IMR-90 (cell line): Measurements from ENCODE around the gene APOC4. TPM values are rescaled to one million over a fixed set of nuclear protein-coding genes. Genes with fewer than 3 reads are reported as not detected.

Experiments used
- ATAC-seq: fragments of 200-7000 bp; cut with Tn5 transposase; 2 replicates; pipeline ENCODE4 v1.9.1; 2020; ENCODE audit warnings: low read depth, mild to moderate bottlenecking, moderate library complexity
- BruUV-seq: library from RNA; stranded (reverse); fragments of 400-500 nt; replicated peaks from 2 replicates; lab custom pipeline; 2021; lab: Mats Ljungman, UMichigan
- CTCF ChIA-PET: fragments of 300-600 bp; formaldehyde crosslinking; extraction: SDS; loops from one replicate; lab custom pipeline; 2021; ENCODE audit warnings: antibody characterized with exemption; lab: Yijun Ruan, JAX
- POLR2A ChIA-PET: fragments of 300-600 bp; sonication (Branson Sonifier 250); formaldehyde crosslinking; loops from one replicate; lab custom pipeline; 2022; ENCODE audit warnings: antibody characterized with exemption; ENCODE audit not compliant: unreplicated experiment; lab: Charles Lee
- DNase-seq: peaks from one replicate; pipeline ENCODE4 v3.0.0; 2013
- H2AFZ ChIP-seq: replicated peaks from 2 replicates; pipeline ENCODE3; 2013; ENCODE audit warnings: low read length, mild to moderate bottlenecking; ENCODE audit not compliant: poor library complexity
- H2AK5ac ChIP-seq: 2 replicates; pipeline ENCODE4 v1.6.1; 2013; ENCODE audit warnings: low read depth, low read length, inconsistent platforms
- H2AK9ac ChIP-seq: replicated peaks from 2 replicates; pipeline ENCODE3; 2013; ENCODE audit warnings: mild to moderate bottlenecking, low read depth, low read length, moderate library complexity; ENCODE audit not compliant: poor library complexity
- H2BK120ac ChIP-seq: 2 replicates; pipeline ENCODE4 v1.6.1; 2013; ENCODE audit warnings: low read depth, low read length, inconsistent platforms
- H2BK15ac ChIP-seq: 3 replicates; pipeline ENCODE4 v1.6.1; 2013; ENCODE audit warnings: low read depth, low read length, inconsistent platforms
- H2BK20ac ChIP-seq: 2 replicates; pipeline ENCODE4 v1.6.1; 2013; ENCODE audit warnings: low read depth, mild to moderate bottlenecking, inconsistent platforms, low read length, moderate library complexity
- H2BK5ac ChIP-seq: 2 replicates; pipeline ENCODE4 v1.6.1; 2013; ENCODE audit warnings: mild to moderate bottlenecking, low read depth, low read length, inconsistent platforms; ENCODE audit not compliant: poor library complexity, severe bottlenecking
- H3K14ac ChIP-seq: replicated peaks from 2 replicates; pipeline ENCODE4 v1.6.1; 2013; ENCODE audit warnings: low read depth, low read length, inconsistent platforms
- H3K18ac ChIP-seq: 2 replicates; pipeline ENCODE4 v1.6.1; 2013; ENCODE audit warnings: low read depth, low read length, control low read depth
- H3K23ac ChIP-seq: 2 replicates; pipeline ENCODE4 v1.6.1; 2013; ENCODE audit warnings: low read depth, low read length, inconsistent platforms
- H3K27ac ChIP-seq: 2 replicates; pipeline ENCODE4 v1.5.1; 2013; ENCODE audit warnings: mild to moderate bottlenecking, control low read depth, low read length; ENCODE audit not compliant: insufficient read depth
- H3K27me3 ChIP-seq: 2 replicates; pipeline ENCODE4 v1.6.1; 2013; ENCODE audit warnings: low read length; ENCODE audit not compliant: control insufficient read depth, insufficient read depth
- H3K36me3 ChIP-seq: 2 replicates; pipeline ENCODE4 v1.6.1; 2013; ENCODE audit warnings: low read length, mixed read lengths; ENCODE audit not compliant: control insufficient read depth, insufficient read depth
- H3K4ac ChIP-seq: 2 replicates; pipeline ENCODE4 v1.6.1; 2013; ENCODE audit warnings: low read depth, low read length, inconsistent platforms
- H3K4me1 ChIP-seq: 2 replicates; pipeline ENCODE4 v1.6.1; 2013; ENCODE audit warnings: low read length, mixed read lengths; ENCODE audit not compliant: control insufficient read depth, insufficient read depth
- H3K4me2 ChIP-seq: 2 replicates; pipeline ENCODE4 v1.6.1; 2013; ENCODE audit warnings: low read depth, mild to moderate bottlenecking, control low read depth, low read length, moderate library complexity
- H3K4me3 ChIP-seq: 2 replicates; pipeline ENCODE4 v1.5.1; 2013; ENCODE audit warnings: low read depth, mild to moderate bottlenecking, control low read depth, low read length, moderate library complexity; ENCODE audit not compliant: insufficient read depth
- H3K56ac ChIP-seq: 2 replicates; pipeline ENCODE4 v1.6.1; 2013; ENCODE audit warnings: low read length, inconsistent platforms; ENCODE audit not compliant: insufficient read depth; ENCODE audit errors: extremely low read depth
- H3K79me1 ChIP-seq, 2 experiments: 2 replicates each; pipeline ENCODE4 v1.6.1; 2013; ENCODE audit warnings: low read length in 2 of 2, inconsistent platforms in 1 of 2, low read depth in 1 of 2
- H3K9ac ChIP-seq: 2 replicates; pipeline ENCODE4 v1.6.1; 2013; ENCODE audit warnings: low read depth, low read length, control low read depth
- H3K9me1 ChIP-seq: 2 replicates; pipeline ENCODE4 v1.6.1; 2013; ENCODE audit warnings: low read length, inconsistent platforms; ENCODE audit not compliant: insufficient read depth
- H3K9me3 ChIP-seq: 2 replicates; pipeline ENCODE4 v1.6.1; 2013; ENCODE audit warnings: low read length; ENCODE audit not compliant: control insufficient read depth, insufficient read depth
- H4K20me1 ChIP-seq: 2 replicates; pipeline ENCODE4 v1.6.1; 2013; ENCODE audit warnings: low read length, inconsistent platforms; ENCODE audit not compliant: insufficient read depth
- H4K5ac ChIP-seq: 2 replicates; pipeline ENCODE4 v1.6.1; 2013; ENCODE audit warnings: mild to moderate bottlenecking, low read depth, low read length, control low read depth
- H4K8ac ChIP-seq, 2 experiments: 2 replicates each; pipeline ENCODE4 v1.6.1; 2013; ENCODE audit warnings: low read depth in 2 of 2, low read length in 2 of 2, control low read depth in 1 of 2, inconsistent platforms in 1 of 2
- H4K91ac ChIP-seq: 2 replicates; pipeline ENCODE4 v1.6.1; 2013; ENCODE audit warnings: low read depth, low read length, inconsistent platforms; ENCODE audit not compliant: insufficient read depth
- BHLHE40 ChIP-seq: fragments of 150-350 bp; IDR thresholded peaks from 2 replicates; pipeline ENCODE4 v1.6.1; 2016; ENCODE audit warnings: mild to moderate bottlenecking, low read depth, low read length
- CHD1 ChIP-seq: IDR thresholded peaks from 2 replicates; pipeline ENCODE4 v1.6.1; 2012; ENCODE audit warnings: low read depth, low read length, improper control_type of control experiment
- MAFK ChIP-seq: IDR thresholded peaks from 2 replicates; pipeline ENCODE4 v1.6.1; 2012; ENCODE audit warnings: low read depth, low read length, improper control_type of control experiment
- NFE2L2 ChIP-seq: fragments of 150-350 bp; IDR thresholded peaks from 2 replicates; pipeline ENCODE4 v1.6.1; 2016; ENCODE audit warnings: low read depth, mild to moderate bottlenecking, low read length
- WGBS, 2 experiments: methylation state at CpG; one replicate each; pipeline versions ENCODE4 v1.1.5 to v1.1.7; 2013; ENCODE audit warnings: missing lambda C conversion rate in 2 of 2; ENCODE audit not compliant: insufficient read length in 1 of 2; ENCODE audit errors: extremely low coverage in 2 of 2; 5-methylcytosine and 5-hydroxymethylcytosine counted together
- dilution Hi-C: fragments of 300-500 bp; cut with HindIII; formaldehyde crosslinking; loops from one replicate; pipeline ENCODE4 v1.14.3; 2018; ENCODE audit warnings: low sequenced_read_pairs; ENCODE audit not compliant: unreplicated experiment
- in situ Hi-C: fragments of 300-500 bp; cut with MboI; formaldehyde crosslinking; loops from 3 replicates; pipeline ENCODE4 v1.14.3; 2019; ENCODE audit warnings: low sequenced_read_pairs, inconsistent platforms, mixed read lengths
- intact Hi-C: fragments of 100-400 bp; cut with micrococcal nuclease; formaldehyde crosslinking; loops from 2 replicates; pipeline ENCODE4 v1.10.0; 2022
- polyA plus RNA-seq, 3 experiments: library from polyadenylated mRNA; depleted of rRNA; stranded (reverse); fragments of >200 nt; gene quantifications; 2 replicates each; pipeline ENCODE4 v1.2.3, GENCODE V29; 2012; ENCODE audit warnings: low replicate concordance in 1 of 3
- total RNA-seq: library from RNA; depleted of rRNA; stranded (reverse); fragments of >200 nt; gene quantifications from 2 replicates; pipeline ENCODE4 v1.2.3, GENCODE V29; 2012
- TF ChIP-seq, protein P1 (sequence below): fragments of 150-350 bp; IDR thresholded peaks from 2 replicates; pipeline ENCODE4 v1.6.1; 2016; ENCODE audit warnings: low read depth, mild to moderate bottlenecking, low read length, moderate library complexity, borderline replicate concordance

The APOC4 gene
- total and polyA plus RNA-seq, 2 of the 4 experiments (the other 2 are of a cell fraction) = not detected

- H4K20me1 ChIP-seq = 0 out of 2 replicates have a peak, but pooled peaks cover 4% of the 10 kb centered on the region
- H2AK9ac ChIP-seq = no peak overlapping the region
- no peak overlapping the region for H4K91ac ChIP-seq
- intact Hi-C loops (no loop called here), dilution Hi-C loops (no loop called here), in situ Hi-C loops (no loop called here)
- 89% methylated on average over 24 of the region's 46 CpGs; no CpG with 5 or more reads in 1 of the 2 experiments for WGBS, 2 experiments
- H3K27me3 ChIP-seq = peaks cover 8% of the 10 kb centered on the region
- H3K4me3 ChIP-seq = no peak overlapping the region
- no peak overlapping the region for H2BK15ac ChIP-seq
- TF ChIP-seq, protein P1, sequence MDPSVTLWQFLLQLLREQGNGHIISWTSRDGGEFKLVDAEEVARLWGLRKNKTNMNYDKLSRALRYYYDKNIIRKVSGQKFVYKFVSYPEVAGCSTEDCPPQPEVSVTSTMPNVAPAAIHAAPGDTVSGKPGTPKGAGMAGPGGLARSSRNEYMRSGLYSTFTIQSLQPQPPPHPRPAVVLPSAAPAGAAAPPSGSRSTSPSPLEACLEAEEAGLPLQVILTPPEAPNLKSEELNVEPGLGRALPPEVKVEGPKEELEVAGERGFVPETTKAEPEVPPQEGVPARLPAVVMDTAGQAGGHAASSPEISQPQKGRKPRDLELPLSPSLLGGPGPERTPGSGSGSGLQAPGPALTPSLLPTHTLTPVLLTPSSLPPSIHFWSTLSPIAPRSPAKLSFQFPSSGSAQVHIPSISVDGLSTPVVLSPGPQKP = no peak
- TF ChIP-seq CHD1 (no peak), NFE2L2 (no peak), MAFK (no peak), BHLHE40 (no peak)
- H4K5ac ChIP-seq = no peak overlapping the region
- no peak overlapping the region for H2BK20ac ChIP-seq
- H3K23ac ChIP-seq = no peak overlapping the region
- no peak overlapping the region for H3K56ac ChIP-seq
- no peak overlapping the region for H3K18ac ChIP-seq
- ATAC-seq (no peak), DNase-seq (no peak)
- no peak overlapping the region for H2BK5ac ChIP-seq
- no peak overlapping the region for H3K14ac ChIP-seq
- H3K36me3 ChIP-seq = no peaks in the 10 kb centered on the region
- H3K4ac ChIP-seq = no peak overlapping the region
- H3K4me1 ChIP-seq = peaks cover 14% of the 10 kb centered on the region
- no peaks in the 10 kb centered on the region for H3K9me1 ChIP-seq
- H3K79me1 ChIP-seq = no peaks in the 10 kb centered on the region; a peak in 1 of 4 replicates
- BruUV-seq = no TSS peak
- H2BK120ac ChIP-seq = no peak overlapping the region
- no peaks in the 10 kb centered on the region for H3K9me3 ChIP-seq
- H3K4me2 ChIP-seq = no peak overlapping the region
- H2AK5ac ChIP-seq = no peak overlapping the region
- ChIA-PET POLR2A (no interaction called here), CTCF (interaction anchor here (1.1 to 1.2 kb wide), 2 partner anchors 44 to 151 kb away, joined by 3 read pairs; no protein-coding TSS in a partner anchor)
- no peak overlapping the region for H2AFZ ChIP-seq
- H4K8ac ChIP-seq = no peak overlapping the region
- H3K27ac ChIP-seq = no peak overlapping the region
- H3K9ac ChIP-seq = no peak overlapping the region
Measured at GRCh38 chr19:44908074-44908835, 33.8 kb upstream of the APOC4 start.
